22Rv1 (cell line): Measurements from ENCODE around the gene JUND.

Experiments used
- CTCF ChIP-seq: fragments of 450-650 bp; IDR thresholded peaks from 2 replicates; pipeline ENCODE4 v1.5.1; 2017; ENCODE audit warnings: mild to moderate bottlenecking
- ZFX ChIP-seq: fragments of 450-650 bp; IDR thresholded peaks from 2 replicates; pipeline ENCODE4 v1.6.1; 2017; ENCODE audit warnings: antibody characterized with exemption, borderline replicate concordance

GRCh38 chr19:18234194-18234593 is 47.2 kb downstream of the JUND start:
- TF ChIP-seq CTCF (no peak), ZFX (no peak)
